ENCODE data around the gene IL1RN. TPM values are rescaled to one million over a fixed set of nuclear protein-coding genes. Genes with fewer than 3 reads are reported as not detected.

The IL1RN gene
- total and polyA plus RNA-seq, 2 of the 13 experiments (the other 11 are each of a cell fraction or from before 2014, with no cell fraction given): 21.2 to 101 TPM

DNA sequence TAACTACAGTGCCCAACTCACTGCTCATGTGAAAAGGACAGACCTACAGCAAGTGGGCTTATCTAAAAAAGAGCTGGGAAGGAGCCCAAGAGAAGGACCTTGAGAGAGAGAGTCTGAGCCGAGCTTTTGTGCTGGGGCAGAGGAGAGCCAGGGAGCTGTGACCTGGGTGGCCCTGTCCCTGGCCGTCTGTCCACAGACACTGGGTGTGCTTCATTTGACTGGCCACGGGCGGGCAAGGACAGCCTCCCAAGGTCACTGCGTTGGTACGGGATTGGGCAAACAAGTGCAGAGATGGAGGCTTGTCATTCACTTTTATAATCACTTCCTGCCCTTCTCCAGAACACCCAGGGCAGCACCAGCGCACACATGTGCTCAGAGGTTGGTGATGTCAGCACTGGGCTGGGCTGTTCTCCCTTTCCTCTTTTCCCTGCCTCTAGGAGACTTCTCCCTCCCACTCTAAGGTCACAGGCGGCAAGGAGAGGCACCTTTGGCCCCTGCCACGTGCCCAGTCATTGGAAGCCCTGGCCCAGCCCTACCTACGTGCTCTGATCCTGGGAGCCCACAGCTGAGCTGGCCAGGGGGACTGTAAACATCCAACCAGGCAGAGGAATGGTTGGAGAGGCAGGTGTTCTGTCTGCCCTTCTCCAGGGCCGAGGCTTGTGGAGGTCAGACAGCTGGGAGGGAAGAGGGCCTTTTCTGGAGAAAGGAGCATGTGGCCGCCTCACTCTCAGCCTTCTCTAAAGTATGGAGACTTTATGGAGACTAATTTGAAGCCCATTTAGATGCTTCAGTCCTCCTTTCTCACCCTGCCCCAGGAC is 39.9 kb downstream of the IL1RN start (continued):
- TF ChIP-seq MYPOP (CRISPR knock-in tag; IDR thresholded peaks at IDR 0.05) (0 out of 2 replicates have a peak, but pooled peaks have one; percentile 88), GTF2F1 (IDR thresholded peaks at IDR 0.05; ENCODE audit: low read length) (no peak), THAP11 (CRISPR knock-in tag; IDR thresholded peaks at IDR 0.05) (peak; percentile 83), NR3C1 (CRISPR knock-in tag; IDR thresholded peaks at IDR 0.05) (no peak), ZBTB38 (CRISPR knock-in tag; IDR thresholded peaks at IDR 0.05) (peak; percentile 97)
- TF ChIP-seq, protein P1, sequence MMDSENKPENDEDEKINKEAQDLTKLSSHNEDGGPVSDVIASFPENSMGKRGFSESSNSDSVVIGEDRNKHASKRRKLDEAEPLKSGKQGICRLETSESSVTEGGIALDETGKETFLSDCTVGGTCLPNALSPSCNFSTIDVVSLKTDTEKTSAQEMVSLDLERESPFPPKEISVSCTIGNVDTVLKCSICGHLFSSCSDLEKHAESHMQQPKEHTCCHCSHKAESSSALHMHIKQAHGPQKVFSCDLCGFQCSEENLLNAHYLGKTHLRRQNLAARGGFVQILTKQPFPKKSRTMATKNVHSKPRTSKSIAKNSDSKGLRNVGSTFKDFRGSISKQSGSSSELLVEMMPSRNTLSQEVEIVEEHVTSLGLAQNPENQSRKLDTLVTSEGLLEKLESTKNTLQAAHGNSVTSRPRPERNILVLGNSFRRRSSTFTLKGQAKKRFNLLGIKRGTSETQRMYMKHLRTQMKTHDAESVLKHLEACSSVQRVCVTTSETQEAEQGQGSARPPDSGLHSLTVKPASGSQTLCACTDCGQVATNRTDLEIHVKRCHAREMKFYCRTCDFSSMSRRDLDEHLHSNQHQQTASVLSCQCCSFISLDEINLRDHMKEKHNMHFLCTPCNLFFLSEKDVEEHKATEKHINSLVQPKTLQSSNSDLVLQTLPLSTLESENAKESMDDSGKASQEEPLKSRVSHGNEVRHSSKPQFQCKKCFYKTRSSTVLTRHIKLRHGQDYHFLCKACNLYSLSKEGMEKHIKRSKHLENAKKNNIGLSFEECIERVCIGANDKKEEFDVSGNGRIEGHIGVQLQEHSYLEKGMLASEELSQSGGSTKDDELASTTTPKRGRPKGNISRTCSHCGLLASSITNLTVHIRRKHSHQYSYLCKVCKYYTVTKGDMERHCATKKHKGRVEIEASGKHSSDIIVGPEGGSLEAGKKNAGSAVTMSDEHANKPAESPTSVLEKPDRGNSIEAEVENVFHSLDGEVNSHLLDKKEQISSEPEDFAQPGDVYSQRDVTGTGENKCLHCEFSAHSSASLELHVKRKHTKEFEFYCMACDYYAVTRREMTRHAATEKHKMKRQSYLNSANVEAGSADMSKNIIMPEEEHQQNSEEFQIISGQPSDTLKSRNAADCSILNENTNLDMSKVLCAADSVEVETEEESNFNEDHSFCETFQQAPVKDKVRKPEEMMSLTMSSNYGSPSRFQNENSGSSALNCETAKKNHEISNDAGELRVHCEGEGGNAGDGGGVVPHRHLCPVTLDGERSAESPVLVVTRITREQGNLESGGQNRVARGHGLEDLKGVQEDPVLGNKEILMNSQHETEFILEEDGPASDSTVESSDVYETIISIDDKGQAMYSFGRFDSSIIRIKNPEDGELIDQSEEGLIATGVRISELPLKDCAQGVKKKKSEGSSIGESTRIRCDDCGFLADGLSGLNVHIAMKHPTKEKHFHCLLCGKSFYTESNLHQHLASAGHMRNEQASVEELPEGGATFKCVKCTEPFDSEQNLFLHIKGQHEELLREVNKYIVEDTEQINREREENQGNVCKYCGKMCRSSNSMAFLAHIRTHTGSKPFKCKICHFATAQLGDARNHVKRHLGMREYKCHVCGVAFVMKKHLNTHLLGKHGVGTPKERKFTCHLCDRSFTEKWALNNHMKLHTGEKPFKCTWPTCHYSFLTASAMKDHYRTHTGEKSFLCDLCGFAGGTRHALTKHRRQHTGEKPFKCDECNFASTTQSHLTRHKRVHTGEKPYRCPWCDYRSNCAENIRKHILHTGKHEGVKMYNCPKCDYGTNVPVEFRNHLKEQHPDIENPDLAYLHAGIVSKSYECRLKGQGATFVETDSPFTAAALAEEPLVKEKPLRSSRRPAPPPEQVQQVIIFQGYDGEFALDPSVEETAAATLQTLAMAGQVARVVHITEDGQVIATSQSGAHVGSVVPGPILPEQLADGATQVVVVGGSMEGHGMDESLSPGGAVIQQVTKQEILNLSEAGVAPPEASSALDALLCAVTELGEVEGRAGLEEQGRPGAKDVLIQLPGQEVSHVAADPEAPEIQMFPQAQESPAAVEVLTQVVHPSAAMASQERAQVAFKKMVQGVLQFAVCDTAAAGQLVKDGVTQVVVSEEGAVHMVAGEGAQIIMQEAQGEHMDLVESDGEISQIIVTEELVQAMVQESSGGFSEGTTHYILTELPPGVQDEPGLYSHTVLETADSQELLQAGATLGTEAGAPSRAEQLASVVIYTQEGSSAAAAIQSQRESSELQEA (CRISPR knock-in tag; IDR thresholded peaks at IDR 0.05; ENCODE audit: not compliant biosample characterization): peak; percentile 76
- TF ChIP-seq, protein P2, sequence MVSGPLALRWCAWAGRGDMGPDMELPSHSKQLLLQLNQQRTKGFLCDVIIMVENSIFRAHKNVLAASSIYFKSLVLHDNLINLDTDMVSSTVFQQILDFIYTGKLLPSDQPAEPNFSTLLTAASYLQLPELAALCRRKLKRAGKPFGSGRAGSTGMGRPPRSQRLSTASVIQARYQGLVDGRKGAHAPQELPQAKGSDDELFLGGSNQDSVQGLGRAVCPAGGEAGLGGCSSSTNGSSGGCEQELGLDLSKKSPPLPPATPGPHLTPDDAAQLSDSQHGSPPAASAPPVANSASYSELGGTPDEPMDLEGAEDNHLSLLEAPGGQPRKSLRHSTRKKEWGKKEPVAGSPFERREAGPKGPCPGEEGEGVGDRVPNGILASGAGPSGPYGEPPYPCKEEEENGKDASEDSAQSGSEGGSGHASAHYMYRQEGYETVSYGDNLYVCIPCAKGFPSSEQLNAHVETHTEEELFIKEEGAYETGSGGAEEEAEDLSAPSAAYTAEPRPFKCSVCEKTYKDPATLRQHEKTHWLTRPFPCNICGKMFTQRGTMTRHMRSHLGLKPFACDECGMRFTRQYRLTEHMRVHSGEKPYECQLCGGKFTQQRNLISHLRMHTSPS (CRISPR knock-in tag; IDR thresholded peaks at IDR 0.05; ENCODE audit: low read depth): peak; percentile 97
